ENCODE results near the gene ARGLU1. TPM values are rescaled to one million over a fixed set of nuclear protein-coding genes. Genes with fewer than 3 reads are reported as not detected.
A peak's percentile ranks its signal among the peaks of the same experiment; 100 is the strongest.
"Not testable (repeated sequence)": the region's sequence is repeated elsewhere in the genome, so short reads cannot be mapped to it uniquely, and the experiment has no call there.

Gene ARGLU1
- total and polyA plus RNA-seq, 2 experiments from 2014 or later, result 121 to 126 TPM

DNA sequence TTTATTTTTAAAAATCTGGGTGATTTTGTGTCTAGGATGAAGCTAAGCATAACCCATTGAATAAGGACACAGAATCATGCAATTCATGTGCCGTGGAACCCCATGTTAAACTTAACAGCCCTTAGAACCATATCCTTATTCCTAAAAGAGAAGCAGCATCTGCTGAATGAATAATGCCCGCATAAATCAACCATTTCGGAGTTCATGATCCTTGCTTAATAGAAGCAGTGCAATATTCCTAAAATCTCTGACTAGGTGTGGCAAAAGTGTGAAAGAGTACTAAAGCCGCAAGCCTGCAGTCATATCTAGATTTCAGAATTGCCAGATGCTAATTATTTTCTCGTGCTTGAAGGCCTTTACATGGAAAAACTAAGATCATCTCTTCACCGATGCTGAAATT is 33.6 kb upstream of the ARGLU1 start:
- no peak overlapping the region for H3K4me2 ChIP-seq
- no peak for DNase-seq (ENCODE audit: low spot score)
- no peak overlapping the region for H3K27ac ChIP-seq
- TF ChIP-seq, protein P1, sequence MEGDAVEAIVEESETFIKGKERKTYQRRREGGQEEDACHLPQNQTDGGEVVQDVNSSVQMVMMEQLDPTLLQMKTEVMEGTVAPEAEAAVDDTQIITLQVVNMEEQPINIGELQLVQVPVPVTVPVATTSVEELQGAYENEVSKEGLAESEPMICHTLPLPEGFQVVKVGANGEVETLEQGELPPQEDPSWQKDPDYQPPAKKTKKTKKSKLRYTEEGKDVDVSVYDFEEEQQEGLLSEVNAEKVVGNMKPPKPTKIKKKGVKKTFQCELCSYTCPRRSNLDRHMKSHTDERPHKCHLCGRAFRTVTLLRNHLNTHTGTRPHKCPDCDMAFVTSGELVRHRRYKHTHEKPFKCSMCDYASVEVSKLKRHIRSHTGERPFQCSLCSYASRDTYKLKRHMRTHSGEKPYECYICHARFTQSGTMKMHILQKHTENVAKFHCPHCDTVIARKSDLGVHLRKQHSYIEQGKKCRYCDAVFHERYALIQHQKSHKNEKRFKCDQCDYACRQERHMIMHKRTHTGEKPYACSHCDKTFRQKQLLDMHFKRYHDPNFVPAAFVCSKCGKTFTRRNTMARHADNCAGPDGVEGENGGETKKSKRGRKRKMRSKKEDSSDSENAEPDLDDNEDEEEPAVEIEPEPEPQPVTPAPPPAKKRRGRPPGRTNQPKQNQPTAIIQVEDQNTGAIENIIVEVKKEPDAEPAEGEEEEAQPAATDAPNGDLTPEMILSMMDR (IDR thresholded peaks at IDR 0.05; ENCODE audit: poor library complexity), result no peak
- TF ChIP-seq EZH2 (IDR thresholded peaks at IDR 0.05; ENCODE audit: borderline replicate concordance), result no peak
- no peak for TF ChIP-seq EZH2phosphoT487 (IDR thresholded peaks at IDR 0.05; ENCODE audit: low read depth, severe bottlenecking, unreplicated experiment)
- no peaks in the 10 kb centered on the region for H3K36me3 ChIP-seq (replicated peaks; ENCODE audit: insufficient read depth, low read depth)
- no peaks in the 10 kb centered on the region for H3K27me3 ChIP-seq
- H3K9me2 ChIP-seq (replicated peaks; ENCODE audit: insufficient read depth), result no peaks in the 10 kb centered on the region
- H3K4me1 ChIP-seq (ENCODE audit: insufficient read depth), result no peaks in the 10 kb centered on the region
- no peak overlapping the region for H3K4me3 ChIP-seq
- 79% methylated on average over 6 of the region's 6 CpGs for WGBS (ENCODE audit: low lambda C conversion rate, missing lambda C conversion rate)
- no peaks in the 10 kb centered on the region for H3K9me3 ChIP-seq (ENCODE audit: low read depth)
- no peaks in the 10 kb centered on the region for H4K20me1 ChIP-seq (ENCODE audit: insufficient read depth, poor library complexity, severe bottlenecking)
- H2AFZ ChIP-seq, result no peak overlapping the region
- H3K79me2 ChIP-seq, result no peaks in the 10 kb centered on the region

DNA sequence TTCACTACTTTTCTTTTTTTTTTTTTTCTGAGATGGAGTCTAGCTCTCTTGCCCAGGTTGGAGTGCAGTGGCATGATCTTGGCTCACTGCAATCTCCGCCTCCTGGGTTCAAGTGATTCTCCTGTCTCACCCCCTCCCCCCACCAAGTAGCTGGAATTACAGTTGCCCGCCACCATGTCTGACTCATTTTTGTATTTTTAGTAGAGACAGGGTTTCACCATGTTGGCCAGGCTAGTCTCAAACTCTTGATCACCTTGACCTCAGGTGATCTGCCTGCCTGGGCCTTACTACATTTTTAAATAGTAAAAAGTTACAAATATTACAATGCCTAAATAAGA is 32.8 kb upstream of the ARGLU1 start:
- H3K9me3 ChIP-seq (ENCODE audit: low read depth); H3K4me2 ChIP-seq; H3K27me3 ChIP-seq; H3K27ac ChIP-seq; H3K79me2 ChIP-seq; H3K36me3 ChIP-seq (replicated peaks; ENCODE audit: insufficient read depth, low read depth); H4K20me1 ChIP-seq (ENCODE audit: insufficient read depth, poor library complexity, severe bottlenecking); H3K9me2 ChIP-seq (replicated peaks; ENCODE audit: insufficient read depth); H3K4me1 ChIP-seq (ENCODE audit: insufficient read depth); H2AFZ ChIP-seq; H3K4me3 ChIP-seq; DNase-seq (ENCODE audit: low spot score): not testable (repeated sequence)
- WGBS (ENCODE audit: low lambda C conversion rate, missing lambda C conversion rate), result 86% methylated on average over 2 of the region's 2 CpGs

DNA sequence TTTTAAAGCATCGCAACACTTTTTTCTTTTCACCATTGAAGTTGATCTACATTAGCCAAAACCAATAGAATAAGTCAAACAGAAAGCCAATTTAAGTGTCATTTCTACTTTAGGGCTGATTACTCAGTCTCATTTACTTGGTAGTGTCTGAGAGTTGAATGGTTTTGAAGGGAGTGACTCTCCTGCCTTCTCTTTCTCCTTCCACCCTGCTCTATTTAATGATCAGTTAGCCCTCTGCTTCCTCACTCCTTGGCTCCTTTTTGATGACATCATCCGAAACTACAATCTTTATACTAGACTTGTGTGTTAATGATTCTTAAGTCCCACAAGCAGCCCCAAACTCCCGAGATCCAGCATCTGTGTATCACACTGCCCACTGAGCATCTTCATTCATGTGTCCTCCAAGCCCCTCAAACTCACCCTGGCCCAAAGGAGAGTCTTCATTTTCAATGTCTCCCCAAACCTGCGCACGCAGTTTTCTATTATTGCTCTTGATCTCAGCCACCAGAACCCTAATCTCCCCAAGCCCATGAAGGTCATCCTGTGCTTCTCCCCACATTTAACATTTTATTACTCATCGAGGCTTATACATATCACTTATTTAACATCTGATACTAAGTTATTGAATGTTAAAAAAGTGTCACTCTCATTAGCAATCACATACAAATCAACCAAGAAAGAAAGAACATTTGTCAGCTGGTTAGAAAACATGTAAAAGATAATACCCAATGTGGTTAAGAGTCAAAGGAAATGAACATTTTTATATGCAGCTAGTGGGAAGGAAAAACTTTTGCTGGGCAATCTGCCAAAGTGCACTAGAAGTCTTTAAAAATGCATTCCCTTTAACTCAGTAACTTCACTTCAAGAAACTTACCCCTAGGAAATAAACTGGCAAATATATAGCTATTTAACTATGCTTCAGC is 32.2 kb upstream of the ARGLU1 start:
- no peaks in the 10 kb centered on the region for H3K36me3 ChIP-seq (replicated peaks; ENCODE audit: insufficient read depth, low read depth)
- WGBS (ENCODE audit: low lambda C conversion rate, missing lambda C conversion rate), result 70% methylated on average over 6 of the region's 6 CpGs
- H3K4me1 ChIP-seq (ENCODE audit: insufficient read depth), result no peaks in the 10 kb centered on the region
- no peak overlapping the region for H3K4me3 ChIP-seq
- no peak overlapping the region for H2AFZ ChIP-seq
- no peaks in the 10 kb centered on the region for H4K20me1 ChIP-seq (ENCODE audit: insufficient read depth, poor library complexity, severe bottlenecking)
- H3K4me2 ChIP-seq, result no peak overlapping the region
- no peaks in the 10 kb centered on the region for H3K9me2 ChIP-seq (replicated peaks; ENCODE audit: insufficient read depth)
- no peaks in the 10 kb centered on the region for H3K27me3 ChIP-seq
- H3K27ac ChIP-seq, result peak overlapping the region; percentile 35
- TF ChIP-seq EZH2phosphoT487 (IDR thresholded peaks at IDR 0.05; ENCODE audit: low read depth, severe bottlenecking, unreplicated experiment), result no peak
- no peak for TF ChIP-seq EZH2 (IDR thresholded peaks at IDR 0.05; ENCODE audit: borderline replicate concordance)
- TF ChIP-seq, protein P1 (IDR thresholded peaks at IDR 0.05; ENCODE audit: poor library complexity), result no peak
- peak; percentile 63 for DNase-seq (ENCODE audit: low spot score)
- H3K79me2 ChIP-seq, result no peaks in the 10 kb centered on the region
- no peaks in the 10 kb centered on the region for H3K9me3 ChIP-seq (ENCODE audit: low read depth)

DNA sequence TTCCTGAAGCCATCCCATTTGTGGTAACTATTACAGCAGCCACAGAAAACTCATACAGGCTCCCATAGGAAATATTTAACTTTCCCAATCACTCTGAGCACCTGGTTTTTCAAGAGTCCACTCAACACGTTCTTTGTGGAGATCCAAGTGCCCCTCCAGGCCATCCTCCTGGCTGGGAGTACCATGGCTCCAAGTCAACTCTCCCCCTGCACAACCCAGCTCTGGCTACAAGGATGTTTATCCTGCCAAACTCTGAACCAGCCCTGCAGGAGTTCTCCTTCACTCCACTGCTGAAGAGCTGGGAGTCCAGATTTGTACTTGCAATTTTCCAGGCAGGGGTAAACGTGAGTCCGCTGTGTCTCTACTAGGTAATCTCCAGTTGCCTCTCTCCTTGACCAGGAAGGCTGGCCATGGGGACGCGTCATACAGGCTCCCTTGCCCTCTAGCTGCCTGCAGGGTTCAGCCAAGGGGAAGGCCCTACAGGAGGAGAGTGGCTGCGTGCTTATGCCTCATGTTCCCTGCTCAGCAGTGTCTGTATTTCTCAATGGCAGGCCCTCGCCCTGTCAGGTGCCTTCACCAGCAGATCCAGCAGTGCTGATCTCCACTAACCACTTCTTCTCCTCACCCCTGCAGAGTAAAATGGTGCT is 29.9 kb upstream of the ARGLU1 start:
- Histone ChIP-seq H3K4me3 (no peak overlapping the region), H3K27me3 (no peaks in the 10 kb centered on the region), H3K9me3 (ENCODE audit: low read depth) (no peaks in the 10 kb centered on the region), H3K4me1 (ENCODE audit: insufficient read depth) (no peaks in the 10 kb centered on the region), H3K79me2 (no peaks in the 10 kb centered on the region), H2AFZ (no peak overlapping the region), H3K4me2 (no peak overlapping the region), H4K20me1 (ENCODE audit: insufficient read depth, poor library complexity, severe bottlenecking) (no peaks in the 10 kb centered on the region), H3K36me3 (replicated peaks; ENCODE audit: insufficient read depth, low read depth) (no peaks in the 10 kb centered on the region), H3K27ac (no peak overlapping the region), H3K9me2 (replicated peaks; ENCODE audit: insufficient read depth) (no peaks in the 10 kb centered on the region)
- no peak for DNase-seq (ENCODE audit: low spot score)
- TF ChIP-seq EZH2 (IDR thresholded peaks at IDR 0.05; ENCODE audit: borderline replicate concordance) (no peak), EZH2phosphoT487 (IDR thresholded peaks at IDR 0.05; ENCODE audit: low read depth, severe bottlenecking, unreplicated experiment) (no peak)
- TF ChIP-seq, protein P1 (IDR thresholded peaks at IDR 0.05; ENCODE audit: poor library complexity), result no peak
- WGBS (ENCODE audit: low lambda C conversion rate, missing lambda C conversion rate), result 95% methylated on average over 7 of the region's 7 CpGs

Measured in hepatocyte (in vitro differentiated cells).